HepG2 (cell line): ENCODE results near the gene MBLAC1. TPM values are rescaled to one million over a fixed set of nuclear protein-coding genes. Genes with fewer than 3 reads are reported as not detected.
A peak's percentile ranks its signal among the peaks of the same experiment; 100 is the strongest.

Experiments used
- GABPB1 ChIP-seq: IDR thresholded peaks from 2 replicates; pipeline ENCODE4 v1.6.1; 2016; ENCODE audit warnings: mild to moderate bottlenecking, missing genetic modification reagents, moderate library complexity, missing compliant biosample characterization
- HBP1 ChIP-seq: IDR thresholded peaks from 2 replicates; pipeline ENCODE4 v1.6.1; 2016; ENCODE audit warnings: low read depth, control low read depth
- HNRNPH1 ChIP-seq: fragments of 200-400 bp; formaldehyde crosslinking; optimal IDR thresholded peaks from 2 replicates; pipeline ENCODE3; 2017; ENCODE audit warnings: mild to moderate bottlenecking, low read depth, low read length
- NFATC3 ChIP-seq: sonication (generic); formaldehyde crosslinking; IDR thresholded peaks from 2 replicates; pipeline ENCODE4 v1.5.1; 2020; ENCODE audit warnings: mild to moderate bottlenecking, missing genetic modification reagents
- RFX1 ChIP-seq: fragments of 450-650 bp; IDR thresholded peaks from 2 replicates; pipeline ENCODE4 v1.6.1; 2017
- ZFP37 ChIP-seq: sonication (generic); formaldehyde crosslinking; IDR thresholded peaks from 2 replicates; pipeline ENCODE4 v1.4.0; 2020; ENCODE audit warnings: missing genetic modification reagents, borderline replicate concordance
- ZNF564 ChIP-seq: sonication (generic); formaldehyde crosslinking; IDR thresholded peaks from 2 replicates; pipeline ENCODE4 v1.8.1; 2023; ENCODE audit warnings: mild to moderate bottlenecking, missing genetic modification reagents
- ZNF883 ChIP-seq: sonication (generic); formaldehyde crosslinking; IDR thresholded peaks from 2 replicates; pipeline ENCODE4 v1.5.1; 2020; ENCODE audit warnings: mild to moderate bottlenecking, missing genetic modification reagents; ENCODE audit errors: not compliant biosample characterization
- polyA plus RNA-seq, 8 experiments: library from polyadenylated mRNA; depleted of rRNA in 3 of 8; stranded (reverse) in 7 of 8; unstranded in 1 of 8; fragments of >200 nt; fragmentation: Illumina TruSeq in 4 of 8; extraction: Trizol in 4 of 8; gene quantifications; 2 replicates each; pipeline versions ENCODE4 v1.2.1 to v1.2.3, GENCODE V29; 2011 to 2016; ENCODE audit warnings: low read depth in 4 of 8, missing spikeins in 1 of 8, mixed read lengths in 1 of 8; ENCODE audit not compliant: insufficient read depth in 1 of 8
- total RNA-seq, 5 experiments: library from RNA; depleted of rRNA; stranded (reverse); fragments of >200 nt; fragmentation: Illumina TruSeq; extraction: Trizol; gene quantifications; 2 replicates each; pipeline ENCODE4 v1.2.3, GENCODE V29; 2016; ENCODE audit warnings: low read depth in 1 of 5
- TF ChIP-seq, protein P1 (sequence below): sonication (generic); formaldehyde crosslinking; IDR thresholded peaks from 2 replicates; pipeline ENCODE4 v1.4.0; 2020; ENCODE audit warnings: missing genetic modification reagents
- TF ChIP-seq, protein P2 (sequence below): conservative IDR thresholded peaks from 2 replicates; pipeline ENCODE4 v1.6.1; 2018; ENCODE audit warnings: missing genetic modification reagents
- TF ChIP-seq, protein P3 (sequence below): sonication (generic); formaldehyde crosslinking; IDR thresholded peaks from 2 replicates; pipeline ENCODE4 v1.8.1; 2023; ENCODE audit warnings: mild to moderate bottlenecking, missing genetic modification reagents
- TF ChIP-seq, protein P4 (sequence below): sonication (generic); formaldehyde crosslinking; IDR thresholded peaks from 2 replicates; pipeline ENCODE4 v1.5.1; 2020; ENCODE audit warnings: missing genetic modification reagents, mild to moderate bottlenecking, borderline replicate concordance
- TF ChIP-seq, protein P5 (sequence below): sonication (generic); formaldehyde crosslinking; IDR thresholded peaks from 2 replicates; pipeline ENCODE4 v1.4.0; 2020; ENCODE audit warnings: missing genetic modification reagents

Gene MBLAC1
- total and polyA plus RNA-seq, 2 of the 13 experiments (the other 11 are each of a cell fraction or from before 2014, with no cell fraction given): 0.79 to 2.1 TPM

GRCh38 chr7:100122067-100122466, 4.7 kb upstream of the MBLAC1 start (continued):
- no peak for TF ChIP-seq HNRNPH1
- TF ChIP-seq, protein P1, sequence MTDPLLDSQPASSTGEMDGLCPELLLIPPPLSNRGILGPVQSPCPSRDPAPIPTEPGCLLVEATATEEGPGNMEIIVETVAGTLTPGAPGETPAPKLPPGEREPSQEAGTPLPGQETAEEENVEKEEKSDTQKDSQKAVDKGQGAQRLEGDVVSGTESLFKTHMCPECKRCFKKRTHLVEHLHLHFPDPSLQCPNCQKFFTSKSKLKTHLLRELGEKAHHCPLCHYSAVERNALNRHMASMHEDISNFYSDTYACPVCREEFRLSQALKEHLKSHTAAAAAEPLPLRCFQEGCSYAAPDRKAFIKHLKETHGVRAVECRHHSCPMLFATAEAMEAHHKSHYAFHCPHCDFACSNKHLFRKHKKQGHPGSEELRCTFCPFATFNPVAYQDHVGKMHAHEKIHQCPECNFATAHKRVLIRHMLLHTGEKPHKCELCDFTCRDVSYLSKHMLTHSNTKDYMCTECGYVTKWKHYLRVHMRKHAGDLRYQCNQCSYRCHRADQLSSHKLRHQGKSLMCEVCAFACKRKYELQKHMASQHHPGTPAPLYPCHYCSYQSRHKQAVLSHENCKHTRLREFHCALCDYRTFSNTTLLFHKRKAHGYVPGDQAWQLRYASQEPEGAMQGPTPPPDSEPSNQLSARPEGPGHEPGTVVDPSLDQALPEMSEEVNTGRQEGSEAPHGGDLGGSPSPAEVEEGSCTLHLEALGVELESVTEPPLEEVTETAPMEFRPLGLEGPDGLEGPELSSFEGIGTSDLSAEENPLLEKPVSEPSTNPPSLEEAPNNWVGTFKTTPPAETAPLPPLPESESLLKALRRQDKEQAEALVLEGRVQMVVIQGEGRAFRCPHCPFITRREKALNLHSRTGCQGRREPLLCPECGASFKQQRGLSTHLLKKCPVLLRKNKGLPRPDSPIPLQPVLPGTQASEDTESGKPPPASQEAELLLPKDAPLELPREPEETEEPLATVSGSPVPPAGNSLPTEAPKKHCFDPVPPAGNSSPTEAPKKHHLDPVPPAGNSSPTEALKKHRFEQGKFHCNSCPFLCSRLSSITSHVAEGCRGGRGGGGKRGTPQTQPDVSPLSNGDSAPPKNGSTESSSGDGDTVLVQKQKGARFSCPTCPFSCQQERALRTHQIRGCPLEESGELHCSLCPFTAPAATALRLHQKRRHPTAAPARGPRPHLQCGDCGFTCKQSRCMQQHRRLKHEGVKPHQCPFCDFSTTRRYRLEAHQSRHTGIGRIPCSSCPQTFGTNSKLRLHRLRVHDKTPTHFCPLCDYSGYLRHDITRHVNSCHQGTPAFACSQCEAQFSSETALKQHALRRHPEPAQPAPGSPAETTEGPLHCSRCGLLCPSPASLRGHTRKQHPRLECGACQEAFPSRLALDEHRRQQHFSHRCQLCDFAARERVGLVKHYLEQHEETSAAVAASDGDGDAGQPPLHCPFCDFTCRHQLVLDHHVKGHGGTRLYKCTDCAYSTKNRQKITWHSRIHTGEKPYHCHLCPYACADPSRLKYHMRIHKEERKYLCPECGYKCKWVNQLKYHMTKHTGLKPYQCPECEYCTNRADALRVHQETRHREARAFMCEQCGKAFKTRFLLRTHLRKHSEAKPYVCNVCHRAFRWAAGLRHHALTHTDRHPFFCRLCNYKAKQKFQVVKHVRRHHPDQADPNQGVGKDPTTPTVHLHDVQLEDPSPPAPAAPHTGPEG (CRISPR knock-in tag): no peak
- TF ChIP-seq HBP1 (CRISPR knock-in tag): peak; percentile 83; the same call in 1 of the 2 replicates
- TF ChIP-seq, protein P2, sequence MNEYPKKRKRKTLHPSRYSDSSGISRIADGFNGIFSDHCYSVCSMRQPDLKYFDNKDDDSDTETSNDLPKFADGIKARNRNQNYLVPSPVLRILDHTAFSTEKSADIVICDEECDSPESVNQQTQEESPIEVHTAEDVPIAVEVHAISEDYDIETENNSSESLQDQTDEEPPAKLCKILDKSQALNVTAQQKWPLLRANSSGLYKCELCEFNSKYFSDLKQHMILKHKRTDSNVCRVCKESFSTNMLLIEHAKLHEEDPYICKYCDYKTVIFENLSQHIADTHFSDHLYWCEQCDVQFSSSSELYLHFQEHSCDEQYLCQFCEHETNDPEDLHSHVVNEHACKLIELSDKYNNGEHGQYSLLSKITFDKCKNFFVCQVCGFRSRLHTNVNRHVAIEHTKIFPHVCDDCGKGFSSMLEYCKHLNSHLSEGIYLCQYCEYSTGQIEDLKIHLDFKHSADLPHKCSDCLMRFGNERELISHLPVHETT (CRISPR knock-in tag): no peak
- no peak for TF ChIP-seq ZNF883
- TF ChIP-seq, protein P3, sequence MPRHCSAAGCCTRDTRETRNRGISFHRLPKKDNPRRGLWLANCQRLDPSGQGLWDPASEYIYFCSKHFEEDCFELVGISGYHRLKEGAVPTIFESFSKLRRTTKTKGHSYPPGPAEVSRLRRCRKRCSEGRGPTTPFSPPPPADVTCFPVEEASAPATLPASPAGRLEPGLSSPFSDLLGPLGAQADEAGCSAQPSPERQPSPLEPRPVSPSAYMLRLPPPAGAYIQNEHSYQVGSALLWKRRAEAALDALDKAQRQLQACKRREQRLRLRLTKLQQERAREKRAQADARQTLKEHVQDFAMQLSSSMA: no peak
- TF ChIP-seq GABPB1 (CRISPR knock-in tag): peak; percentile 23; the same call in 1 of the 2 replicates
- TF ChIP-seq RFX1: no peak
- TF ChIP-seq, protein P4, sequence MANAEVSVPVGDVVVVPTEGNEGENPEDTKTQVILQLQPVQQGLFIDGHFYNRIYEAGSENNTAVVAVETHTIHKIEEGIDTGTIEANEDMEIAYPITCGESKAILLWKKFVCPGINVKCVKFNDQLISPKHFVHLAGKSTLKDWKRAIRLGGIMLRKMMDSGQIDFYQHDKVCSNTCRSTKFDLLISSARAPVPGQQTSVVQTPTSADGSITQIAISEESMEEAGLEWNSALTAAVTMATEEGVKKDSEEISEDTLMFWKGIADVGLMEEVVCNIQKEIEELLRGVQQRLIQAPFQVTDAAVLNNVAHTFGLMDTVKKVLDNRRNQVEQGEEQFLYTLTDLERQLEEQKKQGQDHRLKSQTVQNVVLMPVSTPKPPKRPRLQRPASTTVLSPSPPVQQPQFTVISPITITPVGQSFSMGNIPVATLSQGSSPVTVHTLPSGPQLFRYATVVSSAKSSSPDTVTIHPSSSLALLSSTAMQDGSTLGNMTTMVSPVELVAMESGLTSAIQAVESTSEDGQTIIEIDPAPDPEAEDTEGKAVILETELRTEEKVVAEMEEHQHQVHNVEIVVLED: no peak
- TF ChIP-seq ZFP37 (CRISPR knock-in tag): no peak
- TF ChIP-seq NFATC3 (CRISPR knock-in tag): no peak
- TF ChIP-seq, protein P5, sequence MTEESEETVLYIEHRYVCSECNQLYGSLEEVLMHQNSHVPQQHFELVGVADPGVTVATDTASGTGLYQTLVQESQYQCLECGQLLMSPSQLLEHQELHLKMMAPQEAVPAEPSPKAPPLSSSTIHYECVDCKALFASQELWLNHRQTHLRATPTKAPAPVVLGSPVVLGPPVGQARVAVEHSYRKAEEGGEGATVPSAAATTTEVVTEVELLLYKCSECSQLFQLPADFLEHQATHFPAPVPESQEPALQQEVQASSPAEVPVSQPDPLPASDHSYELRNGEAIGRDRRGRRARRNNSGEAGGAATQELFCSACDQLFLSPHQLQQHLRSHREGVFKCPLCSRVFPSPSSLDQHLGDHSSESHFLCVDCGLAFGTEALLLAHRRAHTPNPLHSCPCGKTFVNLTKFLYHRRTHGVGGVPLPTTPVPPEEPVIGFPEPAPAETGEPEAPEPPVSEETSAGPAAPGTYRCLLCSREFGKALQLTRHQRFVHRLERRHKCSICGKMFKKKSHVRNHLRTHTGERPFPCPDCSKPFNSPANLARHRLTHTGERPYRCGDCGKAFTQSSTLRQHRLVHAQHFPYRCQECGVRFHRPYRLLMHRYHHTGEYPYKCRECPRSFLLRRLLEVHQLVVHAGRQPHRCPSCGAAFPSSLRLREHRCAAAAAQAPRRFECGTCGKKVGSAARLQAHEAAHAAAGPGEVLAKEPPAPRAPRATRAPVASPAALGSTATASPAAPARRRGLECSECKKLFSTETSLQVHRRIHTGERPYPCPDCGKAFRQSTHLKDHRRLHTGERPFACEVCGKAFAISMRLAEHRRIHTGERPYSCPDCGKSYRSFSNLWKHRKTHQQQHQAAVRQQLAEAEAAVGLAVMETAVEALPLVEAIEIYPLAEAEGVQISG (CRISPR knock-in tag): peak; percentile 79
- TF ChIP-seq ZNF564 (CRISPR knock-in tag): peak; percentile 51; the same call in 1 of the 2 replicates
